Left ventricle myocardium inferior (tissue), 1 donor: ENCODE results near the gene NR3C1. TPM values are rescaled to one million over a fixed set of nuclear protein-coding genes. Genes with fewer than 3 reads are reported as not detected.
A peak's percentile ranks its signal among the peaks of the same experiment; 100 is the strongest.

Experiments used
- DNase-seq: peaks from one replicate; pipeline ENCODE4 v3.0.0-alpha.2; 2020
- H3K27ac ChIP-seq: fragments of 200-600 bp; replicated peaks from 2 replicates; pipeline ENCODE4 v1.8.0; 2021
- H3K27me3 ChIP-seq: fragments of 200-600 bp; 2 replicates; pipeline ENCODE4 v1.8.0; 2021; ENCODE audit warnings: low read depth
- H3K36me3 ChIP-seq: fragments of 200-600 bp; 2 replicates; pipeline ENCODE4 v1.8.0; 2021
- H3K4me1 ChIP-seq: fragments of 200-600 bp; 2 replicates; pipeline ENCODE4 v1.8.0; 2021
- H3K4me3 ChIP-seq: fragments of 200-600 bp; 2 replicates; pipeline ENCODE4 v1.8.0; 2021; ENCODE audit warnings: mild to moderate bottlenecking, moderate library complexity
- H3K9me3 ChIP-seq: fragments of 200-600 bp; replicated peaks from 2 replicates; pipeline ENCODE4 v1.8.0; 2021
- CTCF ChIP-seq: fragments of 200-600 bp; IDR thresholded peaks from 2 replicates; pipeline ENCODE4 v1.8.0; 2021; ENCODE audit warnings: antibody characterized with exemption, mild to moderate bottlenecking, borderline replicate concordance
- intact Hi-C: fragments of 100-400 bp; cut with micrococcal nuclease; formaldehyde crosslinking; loops from one replicate; pipeline ENCODE4 v1.11.0; 2022
- total RNA-seq: library from RNA; stranded (reverse); fragmentation: NEBNext Ultra II Directional; extraction: Animal tissue kit (Norgen Biotek cat#: 25700); gene quantifications from one replicate; pipeline ENCODE4 v1.2.1, GENCODE V29; 2021
- donor health status: DM: no; HTN: yes; CAD: no; lungs with severe emphysema.

NR3C1 gene
- total RNA-seq, 1 donor from 2014 or later = 44.9 TPM

- H3K27me3 ChIP-seq = no peaks in the 10 kb centered on the region
- intact Hi-C loops = loop anchor here (5.0 to 10.0 kb wide), 2 partner anchors 83 to 390 kb away; no protein-coding TSS in a partner anchor
- H3K36me3 ChIP-seq = peaks cover 10% of the 10 kb centered on the region
- peak overlapping the region; percentile 88 for H3K4me3 ChIP-seq
- H3K27ac ChIP-seq = peak overlapping the region; percentile 16
- H3K9me3 ChIP-seq = no peaks in the 10 kb centered on the region
- H3K4me1 ChIP-seq = peaks cover 98% of the 10 kb centered on the region
- TF ChIP-seq CTCF = no peak
- no peak for DNase-seq
These were observed 6.0 kb downstream of the NR3C1 start for GRCh38 chr5:143397302-143398052.

GRCh38 chr5:143396353-143396940 lies 7.0 kb downstream of the NR3C1 start:
- H3K4me1 ChIP-seq = peaks cover 98% of the 10 kb centered on the region
- peaks cover 10% of the 10 kb centered on the region for H3K36me3 ChIP-seq
- DNase-seq = no peak
- H3K27me3 ChIP-seq = no peaks in the 10 kb centered on the region
- no peaks in the 10 kb centered on the region for H3K9me3 ChIP-seq
- intact Hi-C loops = loop anchor here (5.0 to 10.0 kb wide), 2 partner anchors 82 to 389 kb away; no protein-coding TSS in a partner anchor
- H3K27ac ChIP-seq = peak overlapping the region; percentile 16
- no peak for TF ChIP-seq CTCF
- H3K4me3 ChIP-seq = peak overlapping the region; percentile 88

- Histone ChIP-seq H3K4me3 (peak overlapping the region; percentile 88), H3K4me1 (peaks cover 98% of the 10 kb centered on the region), H3K27me3 (no peaks in the 10 kb centered on the region), H3K36me3 (peaks cover 10% of the 10 kb centered on the region), H3K27ac (no peak overlapping the region), H3K9me3 (no peaks in the 10 kb centered on the region)
- intact Hi-C loops = loop anchor here (5.0 to 10.0 kb wide), 2 partner anchors 81 to 388 kb away; no protein-coding TSS in a partner anchor
- no peak for TF ChIP-seq CTCF
- no peak for DNase-seq
These were observed 7.7 kb downstream of the NR3C1 start for GRCh38 chr5:143395638-143396352.

- no peak overlapping the region for H3K27ac ChIP-seq
- intact Hi-C loops = loop anchor here (10.0 kb wide), 1 partner anchor 79 kb away; no protein-coding TSS in a partner anchor
- no peaks in the 10 kb centered on the region for H3K9me3 ChIP-seq
- H3K36me3 ChIP-seq = no peaks in the 10 kb centered on the region
- H3K4me1 ChIP-seq = peaks cover 100% of the 10 kb centered on the region
- no peak for DNase-seq
- no peak overlapping the region for H3K4me3 ChIP-seq
- TF ChIP-seq CTCF = no peak
- no peaks in the 10 kb centered on the region for H3K27me3 ChIP-seq
These were observed 10.0 kb downstream of the NR3C1 start for GRCh38 chr5:143393524-143393923.

GRCh38 chr5:143390941-143391340 lies 12.5 kb downstream of the NR3C1 start:
- Histone ChIP-seq H3K27me3 (no peaks in the 10 kb centered on the region), H3K9me3 (no peaks in the 10 kb centered on the region), H3K36me3 (no peaks in the 10 kb centered on the region), H3K4me3 (no peak overlapping the region), H3K27ac (no peak overlapping the region), H3K4me1 (peaks cover 97% of the 10 kb centered on the region)
- no peak for TF ChIP-seq CTCF
- DNase-seq = no peak
- intact Hi-C loops = loop anchor here (10.0 kb wide), 1 partner anchor 76 kb away; no protein-coding TSS in a partner anchor
